ENCODE measurements around the gene PTPRN2.
"Not testable (repeated sequence)": the region's sequence is repeated elsewhere in the genome, so short reads cannot be mapped to it uniquely, and the experiment has no call there.

Gene PTPRN2

DNA sequence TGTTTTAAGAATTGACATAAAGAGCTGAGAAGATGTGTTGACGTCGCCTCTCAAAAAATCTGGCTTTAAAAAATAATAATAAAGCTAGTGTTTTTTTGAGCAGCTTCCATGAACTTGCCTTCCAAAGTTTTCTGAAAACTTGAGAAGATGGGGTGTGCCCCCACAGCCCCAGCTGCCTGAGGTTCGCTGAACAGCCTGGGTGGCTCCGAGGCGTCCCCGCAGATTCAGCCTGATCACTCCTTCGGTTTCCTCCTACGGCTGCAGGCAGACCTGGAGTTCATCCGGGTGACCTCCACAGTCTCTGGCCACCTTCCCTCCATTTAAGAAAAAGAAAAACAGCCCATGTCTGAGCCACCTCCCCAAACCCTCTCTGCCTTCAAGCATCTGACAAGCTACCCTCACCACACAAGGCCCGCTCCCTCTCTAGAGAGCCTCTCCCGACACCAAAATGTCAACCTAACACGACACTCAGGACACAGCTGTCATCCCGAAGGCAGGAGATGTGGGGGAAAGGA lies 177.8 kb downstream of the PTPRN2 start:
- Histone ChIP-seq H3K36me3 (ENCODE audit: insufficient read depth, low read length) (no peaks in the 10 kb centered on the region), H3K4me2 (ENCODE audit: low read length) (no peak overlapping the region), H3K4me1 (ENCODE audit: control insufficient read depth, insufficient read depth, low read length) (no peaks in the 10 kb centered on the region), H3K27me3 (ENCODE audit: control insufficient read depth, insufficient read depth, low read length) (no peaks in the 10 kb centered on the region), H3K9me3 (replicated peaks; ENCODE audit: low read length) (no peaks in the 10 kb centered on the region), H3K9ac (ENCODE audit: low read depth, low read length) (no peak overlapping the region), H3K4me3 (ENCODE audit: low read length) (no peak overlapping the region)

DNA sequence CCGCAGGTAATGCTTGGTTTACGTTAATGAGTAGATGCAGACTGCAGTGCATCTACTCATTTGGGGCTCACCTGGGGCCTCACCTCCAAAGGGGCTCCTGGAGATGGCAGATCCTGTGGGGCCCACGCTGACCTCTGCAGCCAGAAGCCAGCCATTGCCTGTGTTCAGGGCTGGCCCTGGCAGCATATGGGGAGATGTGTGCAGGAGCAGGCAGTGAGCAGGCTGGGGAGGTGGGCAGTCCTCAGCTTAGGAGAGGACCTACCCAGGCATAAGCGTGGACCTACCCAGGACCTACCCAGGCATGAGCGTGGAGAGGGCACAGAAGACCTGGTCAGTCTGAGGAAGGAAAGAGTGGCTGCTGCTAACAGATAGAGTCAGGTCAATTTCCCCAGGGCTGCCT lies 178.5 kb downstream of the PTPRN2 start:
- H3K4me3 ChIP-seq (ENCODE audit: low read length) = no peak overlapping the region
- no peaks in the 10 kb centered on the region for H3K9me3 ChIP-seq (replicated peaks; ENCODE audit: low read length)
- H3K4me2 ChIP-seq (ENCODE audit: low read length) = no peak overlapping the region
- H3K4me1 ChIP-seq (ENCODE audit: control insufficient read depth, insufficient read depth, low read length) = no peaks in the 10 kb centered on the region
- H3K9ac ChIP-seq (ENCODE audit: low read depth, low read length) = no peak overlapping the region
- no peaks in the 10 kb centered on the region for H3K27me3 ChIP-seq (ENCODE audit: control insufficient read depth, insufficient read depth, low read length)
- H3K36me3 ChIP-seq (ENCODE audit: insufficient read depth, low read length) = no peaks in the 10 kb centered on the region

DNA sequence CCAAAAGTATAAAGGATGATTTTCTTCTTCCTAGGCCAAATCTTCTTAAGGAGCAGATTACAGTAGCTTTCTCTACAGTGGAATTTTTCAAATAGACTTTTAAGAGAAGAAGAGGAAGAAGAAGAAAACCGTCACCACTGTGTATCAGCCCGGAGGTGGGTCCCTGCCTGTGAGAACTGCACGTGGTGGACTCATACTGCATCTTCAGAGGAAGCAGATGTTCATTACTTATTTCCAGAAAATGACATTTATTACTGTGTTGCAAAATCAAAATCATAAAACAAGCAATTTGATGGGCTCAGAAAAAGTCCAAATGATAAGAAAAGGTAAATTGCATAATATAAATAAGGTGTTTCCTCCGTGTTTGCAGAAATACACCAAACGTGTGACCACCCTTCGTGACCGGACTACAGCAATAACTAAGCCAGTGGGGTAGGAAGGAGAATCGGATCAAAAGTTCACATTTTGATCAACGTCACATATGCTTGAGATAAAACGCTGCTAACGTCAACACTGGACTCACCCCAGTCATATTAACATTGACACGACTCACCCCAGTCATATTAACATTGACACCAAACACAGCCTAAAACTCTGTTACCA lies 179.2 kb downstream of the PTPRN2 start:
- no peak overlapping the region for H3K9ac ChIP-seq (ENCODE audit: low read depth, low read length)
- no peaks in the 10 kb centered on the region for H3K9me3 ChIP-seq (replicated peaks; ENCODE audit: low read length)
- no peaks in the 10 kb centered on the region for H3K4me1 ChIP-seq (ENCODE audit: control insufficient read depth, insufficient read depth, low read length)
- no peaks in the 10 kb centered on the region for H3K27me3 ChIP-seq (ENCODE audit: control insufficient read depth, insufficient read depth, low read length)
- H3K4me3 ChIP-seq (ENCODE audit: low read length) = no peak overlapping the region
- H3K36me3 ChIP-seq (ENCODE audit: insufficient read depth, low read length) = no peaks in the 10 kb centered on the region
- no peak overlapping the region for H3K4me2 ChIP-seq (ENCODE audit: low read length)

DNA sequence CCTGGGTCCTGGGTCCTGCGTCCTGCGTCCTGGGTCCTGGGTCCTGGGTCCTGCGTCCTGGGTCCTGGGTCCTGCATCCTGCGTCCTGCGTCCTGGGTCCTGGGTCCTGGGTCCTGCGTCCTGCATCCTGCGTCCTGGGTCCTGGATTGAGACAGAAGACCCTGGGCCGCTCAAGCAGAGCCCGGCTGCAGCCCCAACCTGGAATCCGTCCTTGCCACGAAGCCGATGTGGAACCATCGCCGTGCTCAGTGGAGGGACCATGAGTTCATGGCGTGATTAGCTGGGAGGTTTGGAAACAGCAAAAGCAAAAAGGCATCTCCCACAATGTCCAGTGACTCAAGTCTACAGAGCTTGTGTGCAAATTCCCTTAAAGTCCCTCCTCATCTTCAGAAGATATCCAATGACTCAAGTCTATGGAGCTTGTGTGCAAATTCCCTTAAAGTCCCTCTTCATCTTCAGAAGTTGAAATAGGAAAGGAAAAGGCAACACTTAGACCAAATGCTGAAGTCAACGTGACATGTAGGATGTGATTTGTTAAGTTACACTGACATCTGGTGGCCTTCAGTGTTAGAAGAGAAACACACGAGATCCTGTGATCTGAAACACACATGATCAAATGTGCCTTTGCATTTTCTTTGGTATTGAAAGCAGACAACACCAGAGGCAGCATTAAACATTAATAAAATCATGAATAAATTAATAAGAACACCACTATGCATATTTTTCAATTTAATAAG lies 179.9 kb downstream of the PTPRN2 start:
- H3K4me1 ChIP-seq (ENCODE audit: control insufficient read depth, insufficient read depth, low read length) = no peaks in the 10 kb centered on the region
- H3K9me3 ChIP-seq (replicated peaks; ENCODE audit: low read length) = no peaks in the 10 kb centered on the region
- H3K4me3 ChIP-seq (ENCODE audit: low read length) = no peak overlapping the region
- H3K27me3 ChIP-seq (ENCODE audit: control insufficient read depth, insufficient read depth, low read length) = no peaks in the 10 kb centered on the region
- no peak overlapping the region for H3K4me2 ChIP-seq (ENCODE audit: low read length)
- H3K9ac ChIP-seq (ENCODE audit: low read depth, low read length) = no peak overlapping the region
- no peaks in the 10 kb centered on the region for H3K36me3 ChIP-seq (ENCODE audit: insufficient read depth, low read length)

DNA sequence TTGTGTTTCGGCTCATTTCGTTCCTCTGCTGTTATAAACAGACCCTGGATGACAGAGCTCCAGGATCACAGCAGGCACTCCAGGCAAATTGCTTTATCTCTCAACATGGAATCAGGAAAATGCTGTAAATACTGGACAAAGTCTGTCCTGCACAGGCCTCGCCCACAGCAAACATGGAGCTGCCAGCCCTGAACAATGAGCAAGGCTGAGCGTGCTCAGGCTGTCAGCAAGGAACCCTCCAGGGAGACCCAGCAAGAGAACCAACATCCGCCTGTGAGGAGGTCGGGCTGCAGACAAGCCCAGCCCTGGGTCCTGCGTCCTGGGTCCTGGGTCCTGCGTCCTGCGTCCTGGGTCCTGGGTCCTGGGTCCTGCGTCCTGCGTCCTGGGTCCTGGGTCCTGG lies 180.8 kb downstream of the PTPRN2 start:
- H3K4me1 ChIP-seq (ENCODE audit: control insufficient read depth, insufficient read depth, low read length) = no peaks in the 10 kb centered on the region
- H3K27me3 ChIP-seq (ENCODE audit: control insufficient read depth, insufficient read depth, low read length) = no peaks in the 10 kb centered on the region
- H3K9me3 ChIP-seq (replicated peaks; ENCODE audit: low read length) = no peaks in the 10 kb centered on the region
- H3K9ac ChIP-seq (ENCODE audit: low read depth, low read length) = no peak overlapping the region
- no peak overlapping the region for H3K4me3 ChIP-seq (ENCODE audit: low read length)
- no peak overlapping the region for H3K4me2 ChIP-seq (ENCODE audit: low read length)
- no peaks in the 10 kb centered on the region for H3K36me3 ChIP-seq (ENCODE audit: insufficient read depth, low read length)

DNA sequence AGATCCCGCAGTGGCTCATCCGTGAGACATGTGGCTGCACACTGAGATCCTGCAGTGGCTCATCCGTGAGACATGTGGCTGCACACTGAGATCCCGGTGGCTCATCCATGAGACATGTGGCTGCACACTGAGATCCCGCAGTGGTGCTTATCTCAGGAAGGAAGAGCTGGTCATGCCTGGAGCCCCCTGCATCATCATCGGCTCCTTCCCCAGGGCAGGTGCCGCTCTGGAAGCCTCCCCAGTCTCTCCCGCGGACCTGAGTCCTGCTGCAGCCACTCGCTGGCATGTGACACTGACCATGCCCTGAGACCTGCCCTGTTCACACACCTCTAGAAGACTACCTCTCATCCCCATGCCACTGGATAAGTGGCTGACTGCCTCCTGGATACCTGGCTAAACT lies 181.3 kb downstream of the PTPRN2 start:
- no peak overlapping the region for H3K4me3 ChIP-seq (ENCODE audit: low read length)
- no peak overlapping the region for H3K9ac ChIP-seq (ENCODE audit: low read depth, low read length)
- H3K27me3 ChIP-seq (ENCODE audit: control insufficient read depth, insufficient read depth, low read length) = no peaks in the 10 kb centered on the region
- H3K36me3 ChIP-seq (ENCODE audit: insufficient read depth, low read length) = no peaks in the 10 kb centered on the region
- H3K9me3 ChIP-seq (replicated peaks; ENCODE audit: low read length) = no peaks in the 10 kb centered on the region
- no peak overlapping the region for H3K4me2 ChIP-seq (ENCODE audit: low read length)
- no peaks in the 10 kb centered on the region for H3K4me1 ChIP-seq (ENCODE audit: control insufficient read depth, insufficient read depth, low read length)

DNA sequence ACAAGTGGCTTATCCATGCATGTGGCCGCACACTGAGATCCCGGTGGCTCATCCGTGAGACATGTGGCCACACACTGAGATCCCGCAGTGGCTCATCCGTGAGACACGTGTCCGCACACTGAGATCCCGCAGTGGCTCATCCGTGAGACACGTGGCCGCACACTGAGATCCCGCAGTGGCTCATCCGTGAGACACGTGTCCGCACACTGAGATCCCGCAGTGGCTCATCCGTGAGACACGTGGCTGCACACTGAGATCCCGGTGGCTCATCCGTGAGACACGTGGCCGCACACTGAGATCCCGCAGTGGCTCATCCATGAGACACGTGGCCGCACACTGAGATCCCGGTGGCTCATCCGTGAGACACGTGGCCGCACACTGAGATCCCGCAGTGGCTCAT lies 181.9 kb downstream of the PTPRN2 start:
- not testable (repeated sequence) for H3K4me2 ChIP-seq (ENCODE audit: low read length)

DNA sequence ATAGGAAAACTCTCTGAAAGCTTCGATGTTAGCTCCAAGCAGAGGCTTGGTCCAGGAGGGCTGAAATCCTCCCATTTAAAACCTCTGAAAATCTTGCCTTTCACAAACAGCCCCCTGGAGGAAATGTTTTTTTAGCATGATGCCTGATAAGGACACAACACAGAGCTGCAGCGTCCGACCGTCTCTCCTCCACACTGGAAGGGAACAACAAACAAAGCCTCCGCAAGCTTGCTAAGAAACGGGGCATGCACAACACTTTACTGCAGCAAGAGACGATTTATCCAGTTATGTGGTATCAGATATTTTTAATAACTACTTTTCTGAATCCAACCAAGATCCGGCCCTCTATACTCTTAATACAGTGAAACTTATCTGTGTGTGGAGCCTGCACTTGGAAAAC lies 182.3 kb downstream of the PTPRN2 start:
- Histone ChIP-seq H3K9me3 (replicated peaks; ENCODE audit: low read length) (no peaks in the 10 kb centered on the region), H3K9ac (ENCODE audit: low read depth, low read length) (no peak overlapping the region), H3K4me3 (ENCODE audit: low read length) (no peak overlapping the region), H3K27me3 (ENCODE audit: control insufficient read depth, insufficient read depth, low read length) (no peaks in the 10 kb centered on the region), H3K4me1 (ENCODE audit: control insufficient read depth, insufficient read depth, low read length) (no peaks in the 10 kb centered on the region), H3K4me2 (ENCODE audit: low read length) (no peak overlapping the region), H3K36me3 (ENCODE audit: insufficient read depth, low read length) (no peaks in the 10 kb centered on the region)

More for the DNA sequence above, 181.9 kb downstream of the PTPRN2 start:
- not testable (repeated sequence) for H3K4me3 ChIP-seq (ENCODE audit: low read length); H3K9ac ChIP-seq (ENCODE audit: low read depth, low read length); H3K9me3 ChIP-seq (replicated peaks; ENCODE audit: low read length); H3K4me1 ChIP-seq (ENCODE audit: control insufficient read depth, insufficient read depth, low read length); H3K36me3 ChIP-seq (ENCODE audit: insufficient read depth, low read length); H3K27me3 ChIP-seq (ENCODE audit: control insufficient read depth, insufficient read depth, low read length)

DNA sequence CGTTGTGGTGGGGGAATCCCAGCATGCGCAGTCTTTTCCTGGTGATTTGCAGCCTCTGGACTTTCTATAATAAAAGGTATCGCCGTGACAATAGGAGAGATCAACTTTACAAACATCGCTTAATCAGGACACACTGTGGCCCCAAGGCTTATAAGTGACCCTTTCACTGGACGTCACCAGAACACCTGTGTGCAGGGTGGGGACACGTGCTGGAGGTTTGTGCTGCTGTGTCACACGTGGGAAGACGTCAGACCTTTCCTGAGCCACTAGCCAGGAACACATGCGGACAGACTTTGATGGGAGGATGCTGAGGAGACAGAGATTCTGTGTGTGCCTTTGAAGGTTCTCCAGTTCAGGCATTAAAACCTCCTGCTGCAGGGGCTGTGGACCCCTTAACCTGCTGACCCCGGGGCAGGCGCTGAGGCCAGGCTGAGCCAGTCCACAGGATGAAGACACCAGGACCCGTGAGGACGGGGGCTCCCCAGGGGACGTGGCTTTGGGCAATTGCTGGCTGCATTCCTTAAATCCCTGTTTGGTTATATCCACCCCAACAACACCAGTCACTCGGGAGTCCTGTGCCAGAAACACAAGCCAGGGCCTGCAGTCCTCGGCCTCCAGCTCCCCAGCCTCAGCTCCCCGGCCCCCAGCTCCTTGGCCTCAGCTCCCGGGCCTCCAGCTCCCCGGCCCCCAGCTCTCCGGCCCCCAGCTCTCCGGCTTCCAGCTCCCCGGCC lies 183.4 kb downstream of the PTPRN2 start:
- Histone ChIP-seq H3K9ac (ENCODE audit: low read depth, low read length) (no peak overlapping the region), H3K27me3 (ENCODE audit: control insufficient read depth, insufficient read depth, low read length) (no peaks in the 10 kb centered on the region), H3K4me2 (ENCODE audit: low read length) (no peak overlapping the region), H3K36me3 (ENCODE audit: insufficient read depth, low read length) (no peaks in the 10 kb centered on the region), H3K4me3 (ENCODE audit: low read length) (no peak overlapping the region), H3K9me3 (replicated peaks; ENCODE audit: low read length) (peaks cover under 1% of the 10 kb centered on the region), H3K4me1 (ENCODE audit: control insufficient read depth, insufficient read depth, low read length) (no peaks in the 10 kb centered on the region)

DNA sequence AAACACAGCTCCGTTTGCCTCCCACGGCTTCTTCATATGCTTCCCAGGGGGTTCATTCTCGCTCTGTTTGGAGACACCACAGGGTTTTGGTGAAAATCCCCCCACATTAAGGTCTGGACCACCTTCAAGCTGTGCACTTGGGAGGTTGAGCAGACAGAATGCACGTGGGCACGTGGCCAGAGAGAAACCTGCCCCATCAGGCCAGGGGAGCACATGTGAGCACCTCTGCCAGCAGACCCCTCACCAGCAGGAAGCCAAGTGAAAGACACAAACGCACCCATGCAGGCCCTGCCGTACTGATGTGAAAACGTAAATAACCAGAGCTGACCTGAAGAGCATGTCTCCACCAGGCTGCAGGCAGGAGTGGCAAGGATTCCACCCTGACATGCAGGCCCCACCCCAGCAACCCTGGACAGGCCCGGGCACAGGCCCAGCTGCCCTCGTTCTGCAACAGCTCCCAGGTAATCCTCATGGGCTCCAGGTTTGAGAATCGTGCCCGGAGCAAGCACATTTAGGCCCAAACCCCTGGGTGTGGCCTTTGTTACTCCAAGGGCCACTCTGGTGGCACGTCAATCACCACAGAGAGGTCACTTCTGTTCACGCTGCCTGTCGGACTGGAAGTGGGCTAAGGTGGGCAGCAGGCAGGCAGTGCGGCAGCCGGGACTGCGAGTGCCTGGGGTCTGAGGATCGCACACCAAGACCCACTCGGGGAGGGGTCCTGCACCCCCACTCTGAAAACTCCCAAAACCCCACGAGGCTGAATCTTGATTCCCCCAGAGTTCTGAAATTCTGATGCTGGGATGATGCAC lies 184.4 kb downstream of the PTPRN2 start:
- H3K9me3 ChIP-seq (replicated peaks; ENCODE audit: low read length) = peaks cover 5% of the 10 kb centered on the region
- H3K27me3 ChIP-seq (ENCODE audit: control insufficient read depth, insufficient read depth, low read length) = no peaks in the 10 kb centered on the region
- no peak overlapping the region for H3K4me3 ChIP-seq (ENCODE audit: low read length)
- H3K4me2 ChIP-seq (ENCODE audit: low read length) = no peak overlapping the region
- H3K4me1 ChIP-seq (ENCODE audit: control insufficient read depth, insufficient read depth, low read length) = no peaks in the 10 kb centered on the region
- no peaks in the 10 kb centered on the region for H3K36me3 ChIP-seq (ENCODE audit: insufficient read depth, low read length)
- H3K9ac ChIP-seq (ENCODE audit: low read depth, low read length) = no peak overlapping the region

DNA sequence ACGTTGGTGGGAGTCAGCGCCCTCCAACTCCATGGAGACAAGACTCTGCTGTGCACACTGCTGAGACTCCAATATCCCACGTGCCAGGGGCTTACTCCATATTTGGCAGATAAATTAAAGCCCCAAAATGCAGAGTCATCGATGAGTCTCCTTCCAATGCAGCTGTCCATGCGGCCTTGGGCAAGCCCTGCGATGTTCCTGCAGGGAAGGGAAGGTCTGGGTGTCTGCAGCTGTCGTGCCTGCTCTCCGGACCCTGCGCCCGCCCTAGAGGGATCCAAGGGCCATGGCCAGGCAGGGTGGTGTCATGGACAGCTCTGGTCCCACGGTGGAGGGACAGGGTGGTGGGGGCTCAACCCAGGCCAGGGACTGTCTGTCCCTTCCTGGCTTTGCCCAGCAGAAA lies 185.2 kb downstream of the PTPRN2 start:
- Histone ChIP-seq H3K4me1 (ENCODE audit: control insufficient read depth, insufficient read depth, low read length) (no peaks in the 10 kb centered on the region), H3K9ac (ENCODE audit: low read depth, low read length) (no peak overlapping the region), H3K36me3 (ENCODE audit: insufficient read depth, low read length) (no peaks in the 10 kb centered on the region), H3K9me3 (replicated peaks; ENCODE audit: low read length) (peaks cover 5% of the 10 kb centered on the region), H3K27me3 (ENCODE audit: control insufficient read depth, insufficient read depth, low read length) (no peaks in the 10 kb centered on the region), H3K4me3 (ENCODE audit: low read length) (no peak overlapping the region), H3K4me2 (ENCODE audit: low read length) (no peak overlapping the region)
